Upper lobe of left lung (tissue), 6 donors: Measurements from ENCODE around the gene HAO2. TPM values are rescaled to one million over a fixed set of nuclear protein-coding genes. Genes with fewer than 3 reads are reported as not detected.

ENCODE experiments used
- ATAC-seq, 2 donors: fragments of 200-7000 bp; cut with Tn5 transposase; one replicate each; pipeline ENCODE4 v1.9.1; 2022; ENCODE audit warnings: mild to moderate bottlenecking in 2 of 2, moderate library complexity in 2 of 2; ENCODE audit not compliant: low FRiP score in 2 of 2
- DNase-seq, 2 donors: peaks; one replicate each; pipeline ENCODE4 v3.0.0-alpha.2; 2019 to 2020
- H3K27ac ChIP-seq, 4 donors: fragments of 200-600 bp; sonication (generic); one replicate each; pipeline ENCODE4 v1.5.1; 2016 to 2019
- H3K27me3 ChIP-seq, 4 donors: fragments of 200-600 bp; sonication (generic); one replicate each; pipeline ENCODE4 v1.5.1; 2017 to 2019
- H3K36me3 ChIP-seq, 4 donors: fragments of 200-600 bp; sonication (generic); one replicate each; pipeline ENCODE4 v1.5.1; 2016 to 2019
- H3K4me1 ChIP-seq, 4 donors: fragments of 200-600 bp; sonication (generic); one replicate each; pipeline ENCODE4 v1.5.1; 2018 to 2019
- H3K4me3 ChIP-seq, 4 donors: fragments of 200-600 bp; sonication (generic); one replicate each; pipeline ENCODE4 v1.5.1; 2017 to 2019; ENCODE audit warnings: mild to moderate bottlenecking in 2 of 4, moderate library complexity in 1 of 4
- H3K9me3 ChIP-seq, 4 donors: fragments of 200-600 bp; sonication (generic); one replicate each; pipeline ENCODE4 v1.5.1; 2018 to 2019
- EP300 ChIP-seq, 4 donors: sonication (generic); formaldehyde crosslinking; IDR thresholded peaks; one replicate each; pipeline ENCODE4 v1.5.1; 2017; ENCODE audit warnings: antibody characterized with exemption in 4 of 4, control low read depth in 2 of 4
- POLR2A ChIP-seq, 4 donors: fragments of 450-650 bp; IDR thresholded peaks; one replicate each; pipeline ENCODE4 v1.5.1; 2016 to 2017; ENCODE audit warnings: antibody characterized with exemption in 4 of 4, mild to moderate bottlenecking in 2 of 4
- POLR2AphosphoS5 ChIP-seq, 2 donors: sonication (generic); formaldehyde crosslinking; IDR thresholded peaks; one replicate each; pipeline ENCODE4 v1.5.1; 2017; ENCODE audit warnings: antibody characterized with exemption in 2 of 2
- WGBS, 2 donors: methylation state at CpG; one replicate each; pipeline ENCODE4 v1.1.5; 2017 to 2018; 5-methylcytosine and 5-hydroxymethylcytosine counted together
- total RNA-seq, 6 donors: library from RNA; depleted of rRNA in 4 of 6; stranded (reverse); fragments of >200 nt in 4 of 6; gene quantifications; one replicate each; pipeline versions ENCODE4 v1.1.0 to v1.2.1, GENCODE V29; 2016 to 2021
- TF ChIP-seq, protein P1 (sequence below), 6 experiments: fragments of 450-650 bp in 4 of 6; fragments of 200-600 bp in 2 of 6; sonication (generic) in 2 of 6; IDR thresholded peaks; one replicate each; pipeline ENCODE4 v1.5.1; 2016 to 2019; ENCODE audit warnings: antibody characterized with exemption in 6 of 6
- donor health status: DM: no; HTN: no; CAD: no; lungs with moderate emphysema.
- donor health status: DM: no; HTN: yes; CAD: no; lungs with severe emphysema.

Gene HAO2
- total RNA-seq, 6 donors from 2014 or later = 0.30 to 1.0 TPM; not detected in 4

DNA sequence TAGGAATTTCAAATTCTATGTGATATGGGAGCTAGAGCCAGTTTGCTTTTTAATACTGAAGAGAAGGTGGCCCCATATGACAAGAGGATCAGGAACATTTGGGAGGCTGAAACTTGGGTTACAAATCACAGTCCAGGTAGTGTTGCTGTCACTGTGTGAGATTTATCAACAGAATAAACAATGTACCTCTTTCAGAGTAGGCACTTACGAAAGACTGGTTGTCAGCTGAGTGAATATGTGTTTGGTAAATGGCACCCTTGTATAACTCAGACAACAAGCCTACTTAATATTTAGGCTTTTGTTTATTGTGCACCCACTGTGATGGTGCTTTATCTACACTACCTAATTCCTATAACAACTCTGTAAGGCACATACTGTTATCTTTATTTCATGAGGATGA lies 7.4 kb upstream of the HAO2 start:
- TF ChIP-seq, protein P1, sequence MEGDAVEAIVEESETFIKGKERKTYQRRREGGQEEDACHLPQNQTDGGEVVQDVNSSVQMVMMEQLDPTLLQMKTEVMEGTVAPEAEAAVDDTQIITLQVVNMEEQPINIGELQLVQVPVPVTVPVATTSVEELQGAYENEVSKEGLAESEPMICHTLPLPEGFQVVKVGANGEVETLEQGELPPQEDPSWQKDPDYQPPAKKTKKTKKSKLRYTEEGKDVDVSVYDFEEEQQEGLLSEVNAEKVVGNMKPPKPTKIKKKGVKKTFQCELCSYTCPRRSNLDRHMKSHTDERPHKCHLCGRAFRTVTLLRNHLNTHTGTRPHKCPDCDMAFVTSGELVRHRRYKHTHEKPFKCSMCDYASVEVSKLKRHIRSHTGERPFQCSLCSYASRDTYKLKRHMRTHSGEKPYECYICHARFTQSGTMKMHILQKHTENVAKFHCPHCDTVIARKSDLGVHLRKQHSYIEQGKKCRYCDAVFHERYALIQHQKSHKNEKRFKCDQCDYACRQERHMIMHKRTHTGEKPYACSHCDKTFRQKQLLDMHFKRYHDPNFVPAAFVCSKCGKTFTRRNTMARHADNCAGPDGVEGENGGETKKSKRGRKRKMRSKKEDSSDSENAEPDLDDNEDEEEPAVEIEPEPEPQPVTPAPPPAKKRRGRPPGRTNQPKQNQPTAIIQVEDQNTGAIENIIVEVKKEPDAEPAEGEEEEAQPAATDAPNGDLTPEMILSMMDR (IDR thresholded peaks at IDR 0.05) = no peak
- no peak for TF ChIP-seq EP300 (IDR thresholded peaks at IDR 0.05)
- TF ChIP-seq POLR2AphosphoS5 (IDR thresholded peaks at IDR 0.05) = no peak
- TF ChIP-seq POLR2A (IDR thresholded peaks at IDR 0.05) = no peak
- DNase-seq = no peak
- 64 to 73% methylated on average over 1 of the region's 1 CpG for WGBS, 2 donors
- Histone ChIP-seq H3K27ac (no peak overlapping the region), H3K4me1 (no peaks in the 10 kb centered on the region), H3K4me3 (no peak overlapping the region), H3K9me3 (no peaks in the 10 kb centered on the region), H3K27me3 (no peaks in the 10 kb centered on the region), H3K36me3 (no peaks in the 10 kb centered on the region)
- no peak for ATAC-seq

DNA sequence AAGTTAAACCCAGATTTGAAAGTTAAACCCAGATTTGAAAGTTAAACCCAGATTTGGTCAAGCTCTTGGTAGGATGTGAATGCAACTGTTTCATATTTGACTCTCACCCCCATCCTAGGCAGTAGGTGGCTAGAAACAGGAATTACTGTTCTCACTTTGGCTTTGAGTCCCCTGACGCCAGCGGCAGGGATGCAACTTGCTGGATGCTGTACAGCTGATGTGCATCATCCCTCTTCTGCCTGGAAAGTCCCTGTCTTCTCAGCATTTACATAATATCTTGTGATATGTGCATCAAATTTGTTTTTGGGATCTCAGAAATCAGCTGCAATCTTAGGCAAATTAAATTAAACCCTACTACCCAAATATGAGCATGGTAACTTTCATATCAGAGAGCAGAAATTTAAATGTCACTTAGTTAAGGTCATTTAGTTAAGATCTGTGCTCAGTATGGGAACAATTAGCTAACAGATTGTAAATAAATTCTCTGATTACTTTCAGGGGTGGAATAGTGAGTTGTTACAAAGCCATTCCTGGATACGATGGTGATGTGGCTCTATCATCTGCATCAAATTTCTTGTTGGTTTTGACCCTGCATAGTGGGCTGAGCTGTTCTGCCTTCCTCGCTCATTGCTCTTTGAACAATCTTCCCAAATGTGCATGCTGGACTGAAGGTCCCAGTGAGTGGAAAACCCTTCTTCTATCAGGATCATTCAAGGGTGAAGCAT lies 6.8 kb upstream of the HAO2 start:
- no peaks in the 10 kb centered on the region for H3K9me3 ChIP-seq
- WGBS, 2 donors = 81 to 82% methylated on average over 4 of the region's 4 CpGs
- no peak for ATAC-seq
- no peak overlapping the region for H3K4me3 ChIP-seq
- TF ChIP-seq POLR2A (IDR thresholded peaks at IDR 0.05) = no peak
- H3K27ac ChIP-seq = no peak overlapping the region
- no peaks in the 10 kb centered on the region for H3K36me3 ChIP-seq
- no peak for DNase-seq
- no peaks in the 10 kb centered on the region for H3K4me1 ChIP-seq
- H3K27me3 ChIP-seq = no peaks in the 10 kb centered on the region

DNA sequence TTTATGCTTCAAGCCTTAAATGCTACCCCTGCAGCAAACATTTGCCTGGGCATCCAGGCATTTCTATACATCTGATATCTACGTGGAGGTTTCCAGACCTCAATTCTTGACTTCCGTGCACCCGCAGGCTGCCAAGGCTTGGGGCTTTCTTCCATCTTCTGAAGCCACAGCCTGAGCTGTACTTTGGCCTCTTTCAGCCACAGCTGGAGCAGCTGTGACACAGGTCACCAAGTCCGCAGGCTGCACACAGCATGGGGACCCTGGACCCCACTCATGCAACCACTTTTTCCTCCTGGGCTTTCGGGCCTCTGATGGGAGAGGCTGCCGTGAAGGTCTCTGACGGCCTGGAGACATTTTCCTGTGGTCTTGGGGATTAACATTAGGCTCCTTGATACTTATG lies 5.4 kb upstream of the HAO2 start:
- no peak overlapping the region for H3K4me3 ChIP-seq
- H3K27ac ChIP-seq = no peak overlapping the region
- DNase-seq = peak in 1 of 2 donors; percentile 1
- ATAC-seq = no peak
- H3K36me3 ChIP-seq = no peaks in the 10 kb centered on the region
- no peaks in the 10 kb centered on the region for H3K9me3 ChIP-seq
- no peaks in the 10 kb centered on the region for H3K27me3 ChIP-seq
- H3K4me1 ChIP-seq = no peaks in the 10 kb centered on the region
- TF ChIP-seq POLR2A (IDR thresholded peaks at IDR 0.05) (no peak), POLR2AphosphoS5 (IDR thresholded peaks at IDR 0.05) (no peak), EP300 (IDR thresholded peaks at IDR 0.05) (no peak)
- TF ChIP-seq, protein P1 (IDR thresholded peaks at IDR 0.05) = no peak
- WGBS, 2 donors = 78 to 94% methylated on average over 7 of the region's 7 CpGs

DNA sequence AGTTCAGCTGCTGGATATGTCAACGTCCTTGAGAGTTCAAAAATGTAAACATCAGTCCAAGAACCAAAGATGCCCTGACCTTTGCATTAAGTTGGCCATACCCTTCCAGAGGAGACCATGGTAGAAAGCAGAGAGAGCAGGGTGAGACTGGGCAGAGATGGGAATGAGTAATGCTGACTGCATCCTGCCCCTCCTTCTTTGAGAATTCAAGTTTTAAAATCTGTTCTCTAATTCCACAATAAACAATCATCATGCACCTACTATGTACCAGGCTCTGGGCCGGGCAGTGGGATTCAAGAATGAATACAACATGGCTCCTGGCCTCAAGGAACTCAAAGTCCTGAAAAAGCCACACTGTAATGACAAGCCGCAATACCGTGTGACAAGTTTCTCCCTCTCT lies 3.9 kb upstream of the HAO2 start:
- Histone ChIP-seq H3K4me3 (no peak overlapping the region), H3K27me3 (no peaks in the 10 kb centered on the region), H3K4me1 (no peaks in the 10 kb centered on the region), H3K9me3 (no peaks in the 10 kb centered on the region), H3K27ac (no peak overlapping the region), H3K36me3 (no peaks in the 10 kb centered on the region)
- DNase-seq (no peak), ATAC-seq (no peak)
- WGBS, 2 donors = 67 to 75% methylated on average over 4 of the region's 4 CpGs
- TF ChIP-seq EP300 (IDR thresholded peaks at IDR 0.05) = no peak

DNA sequence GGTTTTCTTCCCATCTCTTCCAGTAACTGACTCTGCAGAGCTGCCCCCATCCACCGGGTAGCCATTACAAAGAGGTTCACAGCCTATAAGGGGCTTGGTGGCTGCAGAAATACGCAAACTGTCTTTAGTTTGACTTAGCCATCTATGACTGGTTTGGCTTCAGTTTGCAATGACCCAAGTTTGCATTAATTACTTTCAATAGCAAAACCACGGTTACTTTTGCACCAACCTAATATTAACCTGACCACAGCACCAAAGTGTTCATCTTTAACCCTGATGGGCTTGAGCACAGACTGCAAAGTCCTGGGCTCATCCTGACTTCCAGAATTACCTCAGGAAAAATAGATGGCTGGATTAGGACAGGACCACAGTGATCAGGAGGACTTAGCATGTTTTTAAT lies 2.2 kb upstream of the HAO2 start:
- WGBS, 2 donors = 89 to 90% methylated on average over 3 of the region's 3 CpGs
- TF ChIP-seq POLR2A (IDR thresholded peaks at IDR 0.05) = no peak
- TF ChIP-seq, protein P1 (IDR thresholded peaks at IDR 0.05) = no peak
- TF ChIP-seq EP300 (IDR thresholded peaks at IDR 0.05) = no peak
- TF ChIP-seq POLR2AphosphoS5 (IDR thresholded peaks at IDR 0.05) = no peak
- no peak overlapping the region for H3K27ac ChIP-seq
- DNase-seq (no peak), ATAC-seq (no peak)
- no peak overlapping the region for H3K4me3 ChIP-seq
- H3K36me3 ChIP-seq = no peaks in the 10 kb centered on the region
- H3K9me3 ChIP-seq = no peaks in the 10 kb centered on the region
- no peaks in the 10 kb centered on the region for H3K27me3 ChIP-seq
- H3K4me1 ChIP-seq = no peaks in the 10 kb centered on the region
